Measurements from ENCODE around the gene CRYBA2. TPM values are rescaled to one million over a fixed set of nuclear protein-coding genes. Genes with fewer than 3 reads are reported as not detected.

The CRYBA2 gene
- total and polyA plus RNA-seq, 2 donors (not counting 3 experiments of a cell fraction or from before 2014, with no cell fraction given): not detected

DNA sequence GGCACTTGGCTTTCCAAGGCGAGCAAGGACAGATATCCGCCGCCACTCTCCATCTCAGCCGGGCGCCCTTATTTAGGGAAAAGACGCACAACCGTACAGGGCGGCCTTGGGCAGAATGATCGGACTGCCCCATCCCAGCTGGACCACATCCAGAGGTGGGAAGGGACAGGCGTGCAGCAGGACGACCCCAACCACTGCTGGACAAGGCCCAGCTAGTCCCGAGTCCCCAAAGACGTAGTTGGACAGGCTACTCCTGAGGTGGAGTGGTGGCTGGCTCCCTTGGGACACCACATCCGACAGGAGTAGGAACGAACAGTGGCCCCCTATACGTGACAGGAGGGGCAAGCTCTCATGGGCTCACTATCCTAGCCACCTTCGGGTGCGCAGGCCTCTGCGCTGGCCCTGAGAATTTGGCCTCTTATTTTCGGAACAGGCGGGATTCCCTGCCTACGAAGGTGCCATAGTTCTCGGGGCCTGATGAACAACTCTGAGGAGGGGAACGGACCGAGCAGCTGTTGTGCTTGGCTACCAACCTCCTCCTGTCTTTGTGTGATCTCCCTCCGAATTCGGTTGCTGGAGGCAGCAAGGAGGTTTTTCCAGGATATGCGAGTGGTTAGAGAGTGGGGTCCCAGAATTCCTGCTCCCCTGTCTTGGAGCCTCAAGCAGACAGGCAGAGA, 10.5 kb downstream of the CRYBA2 start:
- Histone ChIP-seq H3K79me2 (ENCODE audit: control insufficient read depth, insufficient read depth, low read length) (no peaks in the 10 kb centered on the region), H3K27ac (ENCODE audit: insufficient read depth, low read depth, low read length) (no peak overlapping the region), H3K36me3 (ENCODE audit: control insufficient read depth in 2 of 2, extremely low read depth in 1 of 2, insufficient read depth in 2 of 2, low read length in 2 of 2) (no peaks in the 10 kb centered on the region), H2AFZ (ENCODE audit: low read depth, low read length) (no peak overlapping the region), H3K9me3 (replicated peaks; ENCODE audit: control insufficient read depth, insufficient read depth, low read length) (no peaks in the 10 kb centered on the region), H3K9ac (replicated peaks; ENCODE audit: extremely low read depth, insufficient read depth, low read length) (no peak overlapping the region), H3K4me1 (ENCODE audit: control insufficient read depth, extremely low read depth, insufficient read depth, low read length) (peaks cover 15% of the 10 kb centered on the region), H4K20me1 (replicated peaks; ENCODE audit: control insufficient read depth, extremely low read depth, insufficient read depth, low read length) (no peaks in the 10 kb centered on the region), H3K27me3 (ENCODE audit: control insufficient read depth in 2 of 2, insufficient read depth in 2 of 2, low read length in 2 of 2) (peaks cover 55 to 69% of the 10 kb centered on the region in 2 experiments), H3K9me1 (replicated peaks; ENCODE audit: control insufficient read depth, extremely low read depth, insufficient read depth, low read length) (no peaks in the 10 kb centered on the region), H3K4me3 (replicated peaks in 1 of 3; ENCODE audit: insufficient read depth in 1 of 3, low read depth in 1 of 3, low read length in 3 of 3) (no peak overlapping the region), H3K4me2 (ENCODE audit: insufficient read depth, low read length) (no peak overlapping the region)
- CTCF ChIA-PET: interaction anchor here (0.6 to 5.7 kb wide), 5 partner anchors 11 to 224 kb away, joined by 3 to 164 read pairs (median 64); partner anchors contain the start of gene CRYBA2
- intact Hi-C loops (cut with micrococcal nuclease) (loop anchor here (5.0 kb wide), 4 partner anchors 75 to 315 kb away; no protein-coding TSS in a partner anchor), dilution Hi-C loops (cut with MboI; ENCODE audit: extremely low pct_ligation_motif_present, low sequenced_read_pairs) (no loop called here)
- no TSS peak for BruUV-seq (replicated peaks)
- DNase-seq (ENCODE audit: low read depth, low spot score): no peak
- POLR2A ChIA-PET: no interaction called here
- TF ChIP-seq, protein P1, sequence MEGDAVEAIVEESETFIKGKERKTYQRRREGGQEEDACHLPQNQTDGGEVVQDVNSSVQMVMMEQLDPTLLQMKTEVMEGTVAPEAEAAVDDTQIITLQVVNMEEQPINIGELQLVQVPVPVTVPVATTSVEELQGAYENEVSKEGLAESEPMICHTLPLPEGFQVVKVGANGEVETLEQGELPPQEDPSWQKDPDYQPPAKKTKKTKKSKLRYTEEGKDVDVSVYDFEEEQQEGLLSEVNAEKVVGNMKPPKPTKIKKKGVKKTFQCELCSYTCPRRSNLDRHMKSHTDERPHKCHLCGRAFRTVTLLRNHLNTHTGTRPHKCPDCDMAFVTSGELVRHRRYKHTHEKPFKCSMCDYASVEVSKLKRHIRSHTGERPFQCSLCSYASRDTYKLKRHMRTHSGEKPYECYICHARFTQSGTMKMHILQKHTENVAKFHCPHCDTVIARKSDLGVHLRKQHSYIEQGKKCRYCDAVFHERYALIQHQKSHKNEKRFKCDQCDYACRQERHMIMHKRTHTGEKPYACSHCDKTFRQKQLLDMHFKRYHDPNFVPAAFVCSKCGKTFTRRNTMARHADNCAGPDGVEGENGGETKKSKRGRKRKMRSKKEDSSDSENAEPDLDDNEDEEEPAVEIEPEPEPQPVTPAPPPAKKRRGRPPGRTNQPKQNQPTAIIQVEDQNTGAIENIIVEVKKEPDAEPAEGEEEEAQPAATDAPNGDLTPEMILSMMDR (IDR thresholded peaks at IDR 0.05; ENCODE audit: extremely low read depth in 1 of 2, insufficient read depth in 1 of 2, low read depth in 1 of 2, low read length in 2 of 2): no peak
- no peak for TF ChIP-seq FOS (IDR thresholded peaks at IDR 0.05; ENCODE audit: borderline replicate concordance, insufficient read depth, low read length)
- peak; percentile 94 for TF ChIP-seq EZH2 (IDR thresholded peaks at IDR 0.05; ENCODE audit: borderline replicate concordance, low read depth, low read length, severe bottlenecking)
- FAIRE-seq: no peak
